Peyer's patch (tissue), 4 donors: Measurements from ENCODE around the gene GALNT2. TPM values are rescaled to one million over a fixed set of nuclear protein-coding genes. Genes with fewer than 3 reads are reported as not detected.

ENCODE experiments used
- DNase-seq, 3 donors: peaks; one replicate each; pipeline ENCODE4 v3.0.0-alpha.2; 2017 to 2019
- H3K27ac ChIP-seq, 4 donors: fragments of 200-600 bp; sonication (generic); one replicate each; pipeline ENCODE4 v1.5.1; 2016 to 2019
- H3K27me3 ChIP-seq, 2 donors: fragments of 200-600 bp; sonication (generic); one replicate each; pipeline ENCODE4 v1.5.1; 2019
- H3K36me3 ChIP-seq, 3 donors: fragments of 200-600 bp; sonication (generic); one replicate each; pipeline ENCODE4 v1.5.1; 2016 to 2019
- H3K4me1 ChIP-seq, 4 donors: fragments of 200-600 bp; sonication (generic); one replicate each; pipeline ENCODE4 v1.5.1; 2016 to 2019
- H3K4me3 ChIP-seq, 4 donors: fragments of 200-600 bp; sonication (generic); 1 replicate in 3 of 4; 2 replicates in 1 of 4; pipeline ENCODE4 v1.5.1; 2016 to 2019; ENCODE audit warnings: mild to moderate bottlenecking in 1 of 4
- H3K9me3 ChIP-seq, 4 donors: fragments of 200-600 bp; sonication (generic); one replicate each; pipeline ENCODE4 v1.5.1; 2016 to 2019; ENCODE audit warnings: mild to moderate bottlenecking in 1 of 4
- POLR2A ChIP-seq, 2 donors: fragments of 450-650 bp; IDR thresholded peaks; one replicate each; pipeline ENCODE4 v1.5.1; 2017; ENCODE audit warnings: antibody characterized with exemption in 2 of 2, mild to moderate bottlenecking in 2 of 2, moderate library complexity in 2 of 2
- total RNA-seq, 4 donors: library from RNA; depleted of rRNA; stranded (reverse); fragments of >200 nt; gene quantifications; one replicate each; pipeline ENCODE4 v1.1.0, GENCODE V29; 2016
- TF ChIP-seq, protein P1 (sequence below), 6 experiments: fragments of 450-650 bp in 4 of 6; fragments of 200-600 bp in 2 of 6; sonication (generic) in 1 of 6; IDR thresholded peaks; one replicate each; pipeline ENCODE4 v1.5.1; 2017 to 2019; ENCODE audit warnings: antibody characterized with exemption in 6 of 6, mild to moderate bottlenecking in 3 of 6, moderate library complexity in 1 of 6

GALNT2 gene
- total RNA-seq, 4 donors from 2014 or later: 36.3 to 52.5 (median 43.6) TPM

- Histone ChIP-seq H3K27ac (no peak overlapping the region), H3K36me3 (peaks cover 0 to 76% (median 0%) of the 10 kb centered on the region in 3 donors), H3K4me1 (no peaks in the 10 kb centered on the region), H3K4me3 (no peak overlapping the region), H3K27me3 (no peaks in the 10 kb centered on the region), H3K9me3 (no peaks in the 10 kb centered on the region)
- TF ChIP-seq POLR2A (IDR thresholded peaks at IDR 0.05): no peak
- TF ChIP-seq, protein P1, sequence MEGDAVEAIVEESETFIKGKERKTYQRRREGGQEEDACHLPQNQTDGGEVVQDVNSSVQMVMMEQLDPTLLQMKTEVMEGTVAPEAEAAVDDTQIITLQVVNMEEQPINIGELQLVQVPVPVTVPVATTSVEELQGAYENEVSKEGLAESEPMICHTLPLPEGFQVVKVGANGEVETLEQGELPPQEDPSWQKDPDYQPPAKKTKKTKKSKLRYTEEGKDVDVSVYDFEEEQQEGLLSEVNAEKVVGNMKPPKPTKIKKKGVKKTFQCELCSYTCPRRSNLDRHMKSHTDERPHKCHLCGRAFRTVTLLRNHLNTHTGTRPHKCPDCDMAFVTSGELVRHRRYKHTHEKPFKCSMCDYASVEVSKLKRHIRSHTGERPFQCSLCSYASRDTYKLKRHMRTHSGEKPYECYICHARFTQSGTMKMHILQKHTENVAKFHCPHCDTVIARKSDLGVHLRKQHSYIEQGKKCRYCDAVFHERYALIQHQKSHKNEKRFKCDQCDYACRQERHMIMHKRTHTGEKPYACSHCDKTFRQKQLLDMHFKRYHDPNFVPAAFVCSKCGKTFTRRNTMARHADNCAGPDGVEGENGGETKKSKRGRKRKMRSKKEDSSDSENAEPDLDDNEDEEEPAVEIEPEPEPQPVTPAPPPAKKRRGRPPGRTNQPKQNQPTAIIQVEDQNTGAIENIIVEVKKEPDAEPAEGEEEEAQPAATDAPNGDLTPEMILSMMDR (IDR thresholded peaks at IDR 0.05): no peak
- DNase-seq: no peak
These were observed 181.2 kb downstream of the GALNT2 start for GRCh38 chr1:230248016-230248888.

- Histone ChIP-seq H3K27me3 (no peaks in the 10 kb centered on the region), H3K9me3 (no peaks in the 10 kb centered on the region), H3K36me3 (peaks cover 0 to 71% (median 0%) of the 10 kb centered on the region in 3 donors), H3K4me3 (no peak overlapping the region), H3K4me1 (no peaks in the 10 kb centered on the region), H3K27ac (no peak overlapping the region)
- no peak for TF ChIP-seq POLR2A (IDR thresholded peaks at IDR 0.05)
- TF ChIP-seq, protein P1 (IDR thresholded peaks at IDR 0.05): no peak
- no peak for DNase-seq
These were observed 181.8 kb downstream of the GALNT2 start for GRCh38 chr1:230248889-230249270.

DNA sequence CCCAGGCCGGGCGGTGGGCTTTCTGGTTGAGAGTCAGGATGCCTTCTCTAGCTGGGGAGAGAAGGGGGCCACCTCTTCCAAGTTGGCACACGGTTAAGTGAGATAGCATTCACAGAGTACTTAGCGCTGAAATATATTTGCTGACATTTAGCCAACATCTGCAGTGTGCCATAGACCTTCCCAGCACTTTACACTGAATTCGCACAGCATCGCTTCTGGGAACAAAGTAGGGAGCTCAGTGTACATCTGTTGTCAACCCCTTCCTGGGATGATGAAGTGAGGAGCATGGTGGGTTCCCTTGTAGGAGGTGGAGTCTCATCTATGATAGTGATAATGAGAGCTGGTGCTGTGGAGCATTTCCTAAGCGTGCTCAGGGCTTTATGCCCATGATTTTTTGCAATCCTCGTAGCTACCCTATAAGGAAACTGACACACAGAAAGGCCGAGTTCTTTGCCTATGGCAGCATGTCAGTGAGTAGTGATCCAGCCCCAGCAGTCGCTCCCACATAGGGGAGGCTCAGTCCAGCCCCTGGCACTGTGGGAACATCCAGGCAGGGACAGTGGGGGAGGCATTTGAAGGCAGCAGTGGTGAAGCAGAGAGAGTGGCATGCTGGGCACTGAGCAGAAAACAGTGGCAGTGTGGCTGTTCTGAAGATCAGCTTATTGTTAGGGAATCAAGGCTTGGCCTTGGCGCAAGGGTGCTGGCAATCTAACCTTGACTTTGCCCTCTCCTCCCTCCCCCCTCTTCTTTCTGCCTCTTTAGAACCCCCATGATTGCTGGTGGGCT is 182.8 kb downstream of the GALNT2 start:
- Histone ChIP-seq H3K9me3 (no peaks in the 10 kb centered on the region), H3K27ac (no peak overlapping the region), H3K4me3 (no peak overlapping the region), H3K27me3 (no peaks in the 10 kb centered on the region), H3K4me1 (no peaks in the 10 kb centered on the region), H3K36me3 (peaks cover 0 to 63% (median 0%) of the 10 kb centered on the region in 3 donors)
- TF ChIP-seq, protein P1 (IDR thresholded peaks at IDR 0.05): no peak
- no peak for TF ChIP-seq POLR2A (IDR thresholded peaks at IDR 0.05)
- no peak for DNase-seq

DNA sequence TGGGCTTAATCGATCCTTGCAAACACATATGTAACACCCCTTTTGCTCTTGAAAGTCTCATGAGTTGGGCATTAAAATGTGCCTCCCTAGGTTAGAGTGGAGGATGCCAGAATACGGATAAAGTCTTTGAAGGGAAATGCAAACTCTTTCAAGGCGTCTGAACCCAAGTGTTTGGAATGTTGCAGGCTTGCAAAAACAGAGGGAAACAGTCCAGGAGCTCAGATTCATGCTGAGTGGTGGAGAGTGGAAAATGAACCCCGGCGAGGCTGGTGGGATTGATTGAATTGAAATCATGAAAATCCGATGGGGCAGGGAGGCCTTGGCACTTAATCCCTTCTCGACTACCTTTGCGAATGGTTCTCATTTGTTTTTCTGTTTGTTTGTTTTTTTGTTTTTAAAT is 183.6 kb downstream of the GALNT2 start:
- no peak overlapping the region for H3K27ac ChIP-seq
- H3K4me3 ChIP-seq: no peak overlapping the region
- H3K27me3 ChIP-seq: no peaks in the 10 kb centered on the region
- H3K9me3 ChIP-seq: no peaks in the 10 kb centered on the region
- peaks cover 0 to 65% (median 0%) of the 10 kb centered on the region in 3 donors for H3K36me3 ChIP-seq
- no peaks in the 10 kb centered on the region for H3K4me1 ChIP-seq
- no peak for DNase-seq
- TF ChIP-seq, protein P1 (IDR thresholded peaks at IDR 0.05): no peak
- TF ChIP-seq POLR2A (IDR thresholded peaks at IDR 0.05): no peak

DNA sequence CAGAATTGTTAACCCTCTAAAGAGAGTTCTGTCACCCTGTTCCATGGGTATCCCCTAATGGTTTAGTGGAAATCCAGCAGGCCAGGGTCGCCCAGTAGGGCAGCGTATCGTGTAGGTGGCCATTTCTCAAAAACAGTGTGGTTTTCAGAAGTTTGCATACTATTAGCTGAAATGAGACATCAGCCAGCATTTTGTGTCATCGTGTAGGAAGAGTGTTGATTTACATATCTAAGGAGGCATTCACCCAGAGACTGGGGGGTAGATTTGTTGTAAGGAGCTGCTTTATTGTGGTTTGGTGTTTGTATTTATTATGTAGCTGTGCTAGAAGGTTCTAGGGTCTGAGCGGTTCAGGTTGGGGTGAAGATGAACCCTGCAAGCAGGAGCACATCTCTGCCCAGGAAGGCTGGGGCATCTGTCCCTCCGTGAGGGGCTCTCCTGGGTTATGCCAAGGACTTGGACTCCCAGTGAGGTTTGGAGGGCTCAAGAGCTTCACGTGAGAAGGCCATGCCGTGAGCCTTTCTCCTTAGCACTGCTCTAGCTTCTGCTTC is 184.7 kb downstream of the GALNT2 start:
- Histone ChIP-seq H3K4me1 (no peaks in the 10 kb centered on the region), H3K9me3 (no peaks in the 10 kb centered on the region), H3K27ac (no peak overlapping the region), H3K4me3 (no peak overlapping the region), H3K27me3 (no peaks in the 10 kb centered on the region), H3K36me3 (peaks cover 0 to 58% (median 0%) of the 10 kb centered on the region in 3 donors)
- TF ChIP-seq, protein P1 (IDR thresholded peaks at IDR 0.05): no peak
- TF ChIP-seq POLR2A (IDR thresholded peaks at IDR 0.05): no peak
- no peak for DNase-seq
